HG03159 (cell line): Measurements from ENCODE around the gene MYBPC1.

Source experiments
- ATAC-seq: cut with Tn5 transposase; IDR thresholded peaks from one replicate; pipeline ENCODE4 v1.9.1; 2021; ENCODE audit warnings: mild to moderate bottlenecking, moderate library complexity; ENCODE audit not compliant: unreplicated experiment

Gene MYBPC1

GRCh38 chr12:101694297-101694848 lies 99.6 kb downstream of the MYBPC1 start:
- ATAC-seq = no peak

DNA sequence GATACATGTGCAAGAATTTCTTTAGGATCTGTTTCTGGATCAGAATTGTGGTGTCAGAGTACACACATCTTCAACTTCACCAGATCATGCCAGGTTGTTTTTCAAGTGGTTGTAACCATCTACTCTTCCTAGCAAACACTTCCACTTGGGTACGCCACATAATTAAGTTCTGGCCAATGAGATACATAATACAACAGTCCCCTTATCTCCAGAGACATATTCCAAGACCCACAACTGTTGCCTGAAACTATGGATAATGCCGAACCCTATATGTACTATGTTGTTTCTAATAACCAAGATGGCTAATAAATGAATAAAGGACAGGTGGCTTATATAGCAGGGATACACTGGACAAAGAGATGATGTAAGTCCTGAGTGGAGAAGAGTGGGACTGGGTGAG lies 100.2 kb downstream of the MYBPC1 start:
- no peak for ATAC-seq

GRCh38 chr12:101695706-101696105 lies 100.9 kb downstream of the MYBPC1 start:
- no peak for ATAC-seq

- ATAC-seq = peak; percentile 6
These were observed 101.8 kb downstream of the MYBPC1 start for GRCh38 chr12:101696251-101697196.

DNA sequence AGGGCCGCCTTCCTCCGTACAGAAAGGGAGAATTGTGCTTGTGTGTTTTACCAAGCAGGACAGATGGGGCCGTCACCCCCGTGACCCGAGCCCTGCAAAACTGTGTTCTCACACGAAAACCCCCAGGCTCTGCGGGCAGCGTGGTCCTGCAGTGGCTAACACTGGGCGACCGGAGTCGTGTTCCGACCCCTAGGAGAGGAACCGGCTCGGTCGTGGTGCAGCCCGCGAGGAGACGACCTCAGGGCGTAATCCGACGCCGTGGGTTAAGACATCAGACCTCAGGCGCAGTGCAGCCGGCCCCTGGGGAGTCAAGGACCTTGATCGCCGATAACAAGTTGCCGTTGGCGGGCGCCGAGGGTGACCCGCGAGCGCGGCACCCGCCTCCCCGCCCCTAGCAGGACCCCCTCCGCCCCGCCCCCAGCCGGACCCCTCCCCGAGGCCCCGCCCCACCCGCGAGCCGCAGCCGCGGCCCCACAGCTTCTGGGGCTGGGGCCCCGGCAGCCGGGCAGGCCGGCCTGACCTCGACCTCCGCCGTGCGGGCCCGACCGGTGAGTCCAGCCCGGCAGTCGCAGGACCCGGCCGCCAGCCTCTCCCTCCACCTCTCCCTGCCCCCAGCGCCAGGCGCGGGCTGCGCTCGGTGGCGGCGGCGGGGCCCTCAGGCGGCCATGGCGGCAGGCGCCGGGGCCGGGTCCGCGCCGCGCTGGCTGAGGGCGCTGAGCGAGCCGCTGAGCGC lies 102.6 kb downstream of the MYBPC1 start, which contains the start of gene CHPT1:
TSS of gene CHPT1 (plus strand) at position 444 of the 733 bp plus-strand sequence. CDS start at position 666, 222 bp downstream.
- ATAC-seq = peak; percentile 64

- ATAC-seq = peak; percentile 29
These were observed 103.4 kb downstream of the MYBPC1 start for GRCh38 chr12:101697930-101698799.

GRCh38 chr12:101698800-101699347 lies 104.1 kb downstream of the MYBPC1 start:
- no peak for ATAC-seq

DNA sequence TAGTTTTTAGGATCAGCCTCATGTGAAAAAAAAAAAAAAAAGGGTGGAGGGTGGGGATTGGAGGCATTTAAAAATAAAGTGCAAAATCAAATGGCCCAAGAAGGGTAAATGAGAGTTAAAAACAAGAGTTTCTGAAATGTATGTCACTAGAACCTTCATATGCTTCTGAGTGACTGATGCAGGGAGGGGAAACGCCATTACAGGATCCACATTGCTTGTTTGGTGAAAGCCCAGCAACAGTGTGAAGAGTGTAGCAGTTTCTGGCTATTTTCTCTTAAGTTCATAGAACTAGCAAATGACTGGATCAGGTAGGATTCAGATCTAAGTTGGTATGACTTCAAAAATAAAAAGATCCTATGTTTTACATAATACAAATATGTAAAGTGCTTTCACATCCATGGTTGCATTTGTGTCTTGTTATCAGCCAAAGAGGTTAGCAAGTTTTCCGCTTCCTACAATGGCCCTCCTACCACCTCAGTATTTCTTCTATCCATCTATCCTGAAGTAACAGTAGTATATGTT lies 105.6 kb downstream of the MYBPC1 start:
- ATAC-seq = no peak

DNA sequence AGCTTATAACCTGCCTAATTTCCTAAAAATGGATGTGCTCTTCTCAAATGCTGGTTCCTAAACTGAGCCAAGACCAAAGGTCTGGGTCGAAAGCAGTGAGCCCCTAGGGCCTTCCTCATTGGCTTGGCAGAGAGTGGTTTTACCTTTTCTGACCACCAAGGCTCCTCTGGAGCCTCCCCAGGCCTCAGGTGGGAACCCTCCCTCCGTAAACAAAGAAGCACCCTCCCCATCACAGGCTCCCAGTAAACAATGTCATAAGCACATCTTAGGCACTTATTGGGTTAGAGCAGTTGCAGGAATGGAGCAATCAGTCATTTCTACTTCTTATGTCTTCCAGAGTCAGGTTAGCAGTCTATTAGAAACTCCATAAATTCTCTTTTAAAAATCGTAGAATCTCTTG lies 108.7 kb downstream of the MYBPC1 start:
- ATAC-seq = no peak

DNA sequence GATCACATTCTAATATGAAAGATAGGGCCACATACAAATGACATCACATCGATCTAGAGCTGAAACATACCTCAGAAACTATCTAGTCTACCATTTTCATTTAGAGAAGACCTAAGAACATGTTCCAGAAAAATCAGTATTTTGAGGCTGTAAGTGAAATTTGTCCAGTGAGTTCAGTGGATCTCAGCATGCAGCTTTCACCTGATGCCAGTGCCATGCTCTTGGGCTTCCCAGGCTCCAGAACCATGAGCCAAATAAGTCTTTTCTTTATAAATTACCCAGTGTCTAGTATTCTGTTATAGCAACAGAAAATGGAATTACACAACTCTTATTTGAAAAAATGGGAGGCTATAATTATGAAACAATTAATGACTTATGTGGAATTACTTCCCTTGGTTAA lies 111.6 kb downstream of the MYBPC1 start:
- ATAC-seq = no peak

- ATAC-seq = no peak
These were observed 112.5 kb downstream of the MYBPC1 start for GRCh38 chr12:101707131-101707782.

GRCh38 chr12:101710288-101710687 lies 115.5 kb downstream of the MYBPC1 start:
- ATAC-seq = no peak

DNA sequence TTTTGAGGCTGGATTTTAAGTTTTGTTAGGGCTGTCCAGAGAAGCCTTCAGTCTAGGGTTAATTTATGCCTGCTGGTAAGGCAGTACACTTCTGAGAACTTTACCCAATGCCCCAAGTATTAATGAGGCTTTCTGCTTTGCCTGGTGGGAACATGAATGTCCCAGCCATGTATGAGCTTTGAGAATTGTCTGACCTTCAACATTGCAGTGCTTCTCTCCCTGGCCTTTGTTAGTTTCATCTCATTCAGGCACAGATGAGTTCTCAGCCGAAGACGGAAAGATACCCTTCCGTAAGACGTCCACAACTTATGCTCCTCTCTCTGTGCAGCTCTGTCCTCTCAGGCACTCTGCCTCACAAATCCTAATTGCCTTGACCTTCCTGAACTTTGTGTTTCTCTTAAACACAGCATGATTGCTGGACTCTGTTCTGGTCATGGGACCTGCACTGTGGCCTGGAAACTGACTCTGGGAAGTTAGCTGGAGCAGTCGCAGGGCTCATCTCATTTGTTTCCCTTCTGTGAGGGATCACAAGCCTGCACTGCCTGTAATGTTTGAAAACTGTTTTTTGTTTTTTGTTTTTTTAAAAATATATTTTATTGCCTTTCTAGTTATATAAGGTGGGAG lies 118.4 kb downstream of the MYBPC1 start:
- ATAC-seq = no peak

GRCh38 chr12:101713930-101714329 lies 119.2 kb downstream of the MYBPC1 start:
- no peak for ATAC-seq

DNA sequence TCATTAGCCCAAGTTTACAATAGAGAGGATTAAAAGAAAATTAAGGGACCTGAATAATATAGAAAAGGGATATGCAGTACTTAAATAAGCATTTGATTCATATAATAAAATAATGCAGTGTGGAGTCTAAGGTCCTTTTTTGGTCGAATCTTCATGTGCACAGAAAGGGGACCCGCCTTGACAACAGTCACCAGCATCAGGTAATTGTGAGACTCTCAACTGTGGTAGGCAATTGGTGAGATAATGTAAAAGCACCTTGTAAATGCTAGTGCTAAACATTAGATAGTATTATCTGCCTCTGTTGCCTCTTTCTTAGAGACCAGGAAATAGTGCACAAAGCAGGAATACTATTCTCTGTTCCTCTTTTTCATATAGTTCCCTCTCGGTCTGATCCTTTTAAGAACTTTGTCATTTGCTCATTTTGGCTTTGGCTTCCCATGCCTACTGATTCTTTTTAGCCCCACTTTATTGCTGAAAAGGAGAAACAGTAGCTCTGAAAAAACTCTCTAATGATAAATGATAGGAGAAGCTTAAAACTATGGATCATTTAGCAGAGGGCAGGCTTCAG lies 120.2 kb downstream of the MYBPC1 start:
- ATAC-seq = no peak

GRCh38 chr12:101719566-101719965 lies 124.8 kb downstream of the MYBPC1 start:
- no peak for ATAC-seq

GRCh38 chr12:101720118-101720517 lies 125.3 kb downstream of the MYBPC1 start:
- no peak for ATAC-seq

DNA sequence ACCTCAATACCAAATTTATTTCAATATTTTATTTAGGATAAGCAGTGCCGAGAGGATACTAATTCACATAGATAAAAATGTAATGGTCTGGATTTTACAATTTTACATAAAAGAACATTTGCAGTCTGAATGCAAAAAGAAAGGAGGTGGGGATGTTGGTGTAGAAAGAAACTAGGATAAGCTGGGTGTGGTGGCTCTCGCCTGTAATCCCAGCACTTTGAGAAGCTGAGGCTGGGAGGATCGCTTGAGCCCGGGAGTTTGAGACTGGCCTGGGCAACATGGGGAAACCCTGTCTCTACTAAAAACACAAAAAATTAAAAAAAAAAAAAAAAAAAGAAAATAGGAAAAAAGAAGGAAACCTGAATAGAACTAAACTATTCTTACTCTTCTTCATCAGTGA lies 127.6 kb downstream of the MYBPC1 start:
- ATAC-seq = no peak

DNA sequence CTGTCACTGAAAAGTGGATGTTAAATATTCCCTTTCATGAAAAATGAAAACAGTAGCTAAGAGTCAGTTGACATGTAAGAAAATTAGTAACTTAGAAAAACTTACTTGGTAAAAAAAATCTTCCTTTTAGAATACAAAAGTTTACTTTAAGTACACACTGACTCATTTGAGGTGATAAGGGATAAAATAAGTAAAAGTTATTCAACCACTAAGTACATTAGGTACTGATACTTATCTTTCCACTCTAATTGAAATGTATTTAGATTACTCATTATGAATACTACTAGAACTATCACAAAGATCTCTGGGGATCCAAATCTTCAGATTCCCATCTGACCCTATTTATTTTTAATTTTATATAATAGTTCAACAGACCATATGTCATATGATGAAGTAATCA lies 132.3 kb downstream of the MYBPC1 start:
- ATAC-seq = no peak
